ENCODE measurements around the gene HS2ST1.

DNA sequence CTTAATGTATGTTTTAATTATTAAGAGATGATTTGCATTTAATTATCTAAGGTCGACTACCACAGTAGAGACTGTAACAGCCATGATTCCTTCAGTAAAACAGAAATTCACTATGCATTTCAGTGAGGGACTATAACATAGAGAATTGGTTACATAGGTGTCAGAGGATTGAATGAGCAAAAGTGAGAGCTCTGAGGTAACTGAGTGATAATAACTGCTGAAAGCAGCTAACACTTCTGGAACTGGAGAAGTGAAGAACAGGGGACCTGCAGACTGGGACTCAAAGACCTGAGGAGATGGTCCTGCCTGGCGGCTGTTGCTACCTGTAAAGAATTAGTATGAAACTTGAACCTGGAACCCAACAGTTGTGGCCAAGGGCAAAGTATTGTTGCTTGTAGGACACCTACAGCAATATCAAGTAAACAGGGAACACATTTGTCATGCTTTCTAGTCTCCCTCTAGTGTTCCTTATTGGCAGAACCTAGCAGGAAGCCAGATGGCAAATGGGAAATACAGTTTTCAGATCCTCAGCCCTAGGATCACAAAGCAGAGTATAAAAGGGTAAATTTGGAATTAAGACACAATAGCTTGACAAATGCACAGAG lies 110.6 kb downstream of the HS2ST1 start:
- TF ChIP-seq, protein P1, sequence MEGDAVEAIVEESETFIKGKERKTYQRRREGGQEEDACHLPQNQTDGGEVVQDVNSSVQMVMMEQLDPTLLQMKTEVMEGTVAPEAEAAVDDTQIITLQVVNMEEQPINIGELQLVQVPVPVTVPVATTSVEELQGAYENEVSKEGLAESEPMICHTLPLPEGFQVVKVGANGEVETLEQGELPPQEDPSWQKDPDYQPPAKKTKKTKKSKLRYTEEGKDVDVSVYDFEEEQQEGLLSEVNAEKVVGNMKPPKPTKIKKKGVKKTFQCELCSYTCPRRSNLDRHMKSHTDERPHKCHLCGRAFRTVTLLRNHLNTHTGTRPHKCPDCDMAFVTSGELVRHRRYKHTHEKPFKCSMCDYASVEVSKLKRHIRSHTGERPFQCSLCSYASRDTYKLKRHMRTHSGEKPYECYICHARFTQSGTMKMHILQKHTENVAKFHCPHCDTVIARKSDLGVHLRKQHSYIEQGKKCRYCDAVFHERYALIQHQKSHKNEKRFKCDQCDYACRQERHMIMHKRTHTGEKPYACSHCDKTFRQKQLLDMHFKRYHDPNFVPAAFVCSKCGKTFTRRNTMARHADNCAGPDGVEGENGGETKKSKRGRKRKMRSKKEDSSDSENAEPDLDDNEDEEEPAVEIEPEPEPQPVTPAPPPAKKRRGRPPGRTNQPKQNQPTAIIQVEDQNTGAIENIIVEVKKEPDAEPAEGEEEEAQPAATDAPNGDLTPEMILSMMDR (IDR thresholded peaks at IDR 0.05; ENCODE audit: low read depth, low read length, missing input control) = peak; percentile 65
- TF ChIP-seq FOXA1 (IDR thresholded peaks at IDR 0.05) = no peak
- TF ChIP-seq FOXA2 (IDR thresholded peaks at IDR 0.05) = peak; percentile 45
- no peak for TF ChIP-seq SP1 (IDR thresholded peaks at IDR 0.05)
- no peak for TF ChIP-seq TAF1 (conservative IDR thresholded peaks at IDR 0.05)
- no peak for TF ChIP-seq JUND (IDR thresholded peaks at IDR 0.05)
- TF ChIP-seq, protein P2, sequence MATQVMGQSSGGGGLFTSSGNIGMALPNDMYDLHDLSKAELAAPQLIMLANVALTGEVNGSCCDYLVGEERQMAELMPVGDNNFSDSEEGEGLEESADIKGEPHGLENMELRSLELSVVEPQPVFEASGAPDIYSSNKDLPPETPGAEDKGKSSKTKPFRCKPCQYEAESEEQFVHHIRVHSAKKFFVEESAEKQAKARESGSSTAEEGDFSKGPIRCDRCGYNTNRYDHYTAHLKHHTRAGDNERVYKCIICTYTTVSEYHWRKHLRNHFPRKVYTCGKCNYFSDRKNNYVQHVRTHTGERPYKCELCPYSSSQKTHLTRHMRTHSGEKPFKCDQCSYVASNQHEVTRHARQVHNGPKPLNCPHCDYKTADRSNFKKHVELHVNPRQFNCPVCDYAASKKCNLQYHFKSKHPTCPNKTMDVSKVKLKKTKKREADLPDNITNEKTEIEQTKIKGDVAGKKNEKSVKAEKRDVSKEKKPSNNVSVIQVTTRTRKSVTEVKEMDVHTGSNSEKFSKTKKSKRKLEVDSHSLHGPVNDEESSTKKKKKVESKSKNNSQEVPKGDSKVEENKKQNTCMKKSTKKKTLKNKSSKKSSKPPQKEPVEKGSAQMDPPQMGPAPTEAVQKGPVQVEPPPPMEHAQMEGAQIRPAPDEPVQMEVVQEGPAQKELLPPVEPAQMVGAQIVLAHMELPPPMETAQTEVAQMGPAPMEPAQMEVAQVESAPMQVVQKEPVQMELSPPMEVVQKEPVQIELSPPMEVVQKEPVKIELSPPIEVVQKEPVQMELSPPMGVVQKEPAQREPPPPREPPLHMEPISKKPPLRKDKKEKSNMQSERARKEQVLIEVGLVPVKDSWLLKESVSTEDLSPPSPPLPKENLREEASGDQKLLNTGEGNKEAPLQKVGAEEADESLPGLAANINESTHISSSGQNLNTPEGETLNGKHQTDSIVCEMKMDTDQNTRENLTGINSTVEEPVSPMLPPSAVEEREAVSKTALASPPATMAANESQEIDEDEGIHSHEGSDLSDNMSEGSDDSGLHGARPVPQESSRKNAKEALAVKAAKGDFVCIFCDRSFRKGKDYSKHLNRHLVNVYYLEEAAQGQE (IDR thresholded peaks at IDR 0.05) = no peak

Data from liver (tissue), 3 donors.